SH-SY5Y (cell line): Measurements from ENCODE around the gene CGB1.

Experiments used
- GATA2 ChIP-seq: IDR thresholded peaks from 2 replicates; pipeline ENCODE4 v1.6.1; 2011; ENCODE audit warnings: mild to moderate bottlenecking, low read depth, low read length
- GATA3 ChIP-seq: IDR thresholded peaks from 2 replicates; pipeline ENCODE4 v1.6.1; 2011; ENCODE audit warnings: low read depth, mild to moderate bottlenecking, low read length, moderate library complexity

- TF ChIP-seq GATA3 (no peak), GATA2 (no peak)
Observed at GRCh38 chr19:49042177-49042576, 5.5 kb upstream of the CGB1 start.
